Measurements from ENCODE around the gene GLT8D2. TPM values are rescaled to one million over a fixed set of nuclear protein-coding genes. Genes with fewer than 3 reads are reported as not detected.

Gene GLT8D2
- total RNA-seq: 1 to 10 TPM in 2 of 4 donors, under 1 TPM in 2; 0.41 to 4.0 (median 1.1) TPM

GRCh38 chr12:104049903-104050356, at the start of gene GLT8D2:
GLT8D2 (minus strand) TSS chr12:104050187; CDS start chr12:104019648, 30,539 bp downstream.
- intact Hi-C loops (cut with DNase I; ENCODE audit: low total_unique reads): no loop called here
- Histone ChIP-seq H3K27ac (peak within 1 kb of the TSS; percentile 1 to 36 (median 25)), H3K4me1 (peaks cover 8 to 23% of the 10 kb centered on the region in 2 donors)

DNA sequence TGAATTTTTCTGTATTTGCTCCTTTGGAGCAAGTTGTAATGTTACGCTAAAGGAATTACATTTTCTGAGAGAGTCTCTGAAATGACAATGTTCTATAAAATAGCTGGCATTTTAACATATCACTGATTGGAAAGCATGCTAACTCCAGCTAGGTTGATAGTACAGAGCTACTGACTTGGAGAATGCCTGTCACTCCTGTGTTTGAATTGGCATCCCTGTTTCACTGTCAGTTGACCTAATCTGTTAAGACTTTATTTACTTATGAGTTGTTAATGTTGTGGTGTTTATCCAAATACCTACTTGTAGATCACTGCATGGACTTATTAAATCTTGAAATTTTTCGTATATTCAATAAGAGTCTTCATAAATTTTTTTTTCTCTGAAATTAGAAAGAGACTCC, 48.0 kb upstream of the GLT8D2 start:
- no peak overlapping the region for H3K4me3 ChIP-seq
- H3K27me3 ChIP-seq: no peaks in the 10 kb centered on the region
- in situ Hi-C loops (cut with MboI; ENCODE audit: low sequenced_read_pairs in 4 of 4) (no loop called here), intact Hi-C loops (cut with DNase I; ENCODE audit: low total_unique reads) (no loop called here)
- DNase-seq: no peak
- ATAC-seq: no peak
- peaks cover 0 to 93% of the 10 kb centered on the region in 2 donors for H3K36me3 ChIP-seq
- TF ChIP-seq CTCF (IDR thresholded peaks at IDR 0.05 in 4 of 5, conservative IDR thresholded peaks at IDR 0.05 in 1 of 5): no peak
- no peak for TF ChIP-seq POLR2A (IDR thresholded peaks at IDR 0.05)
- no peaks in the 10 kb centered on the region for H3K4me1 ChIP-seq
- H3K27ac ChIP-seq: no peak overlapping the region
- no peaks in the 10 kb centered on the region for H3K9me3 ChIP-seq

More at GRCh38 chr12:104049903-104050356, at the start of gene GLT8D2:
- ATAC-seq: peak; percentile 61 to 66
- in situ Hi-C loops (cut with MboI; ENCODE audit: low sequenced_read_pairs in 4 of 4): no loop called here
- TF ChIP-seq CTCF (IDR thresholded peaks at IDR 0.05 in 4 of 5, conservative IDR thresholded peaks at IDR 0.05 in 1 of 5): no peak
- no peak for TF ChIP-seq POLR2A (IDR thresholded peaks at IDR 0.05)
- Histone ChIP-seq H3K4me3 (peak within 1 kb of the TSS; percentile 39 to 54 (median 49)), H3K36me3 (no peaks in the 10 kb centered on the region), H3K9me3 (no peaks in the 10 kb centered on the region), H3K27me3 (peaks cover 0 to 7% (median 5%) of the 10 kb centered on the region in 3 donors)
- DNase-seq: peak in 1 of 2 donors; percentile 9

DNA sequence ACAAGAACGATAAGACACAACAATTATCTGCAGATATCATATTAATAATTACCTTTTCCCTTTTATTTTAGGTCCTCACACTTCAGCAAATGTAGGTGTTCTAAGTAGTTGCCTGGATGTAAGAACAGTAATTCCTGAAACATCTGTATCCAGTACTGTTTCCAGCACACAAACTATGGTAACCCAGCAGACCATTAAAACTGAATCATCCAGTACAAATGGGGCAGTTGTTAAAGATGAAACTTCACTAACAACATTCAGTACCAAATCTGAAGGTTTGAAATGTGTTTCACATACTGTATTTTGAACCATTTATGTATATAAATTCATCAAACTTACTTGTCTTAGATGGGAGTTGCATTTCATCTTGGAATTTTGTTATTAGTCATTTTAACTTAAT, 45.3 kb upstream of the GLT8D2 start:
- Histone ChIP-seq H3K36me3 (peaks cover 0 to 80% of the 10 kb centered on the region in 2 donors), H3K9me3 (no peaks in the 10 kb centered on the region), H3K27me3 (no peaks in the 10 kb centered on the region), H3K4me3 (no peak overlapping the region), H3K4me1 (no peaks in the 10 kb centered on the region), H3K27ac (no peak overlapping the region)
- TF ChIP-seq CTCF (IDR thresholded peaks at IDR 0.05 in 4 of 5, conservative IDR thresholded peaks at IDR 0.05 in 1 of 5): no peak
- TF ChIP-seq POLR2A (IDR thresholded peaks at IDR 0.05): no peak
- ATAC-seq (no peak), DNase-seq (no peak)
- intact Hi-C loops (cut with DNase I; ENCODE audit: low total_unique reads) (no loop called here), in situ Hi-C loops (cut with MboI; ENCODE audit: low sequenced_read_pairs in 4 of 4) (no loop called here)

DNA sequence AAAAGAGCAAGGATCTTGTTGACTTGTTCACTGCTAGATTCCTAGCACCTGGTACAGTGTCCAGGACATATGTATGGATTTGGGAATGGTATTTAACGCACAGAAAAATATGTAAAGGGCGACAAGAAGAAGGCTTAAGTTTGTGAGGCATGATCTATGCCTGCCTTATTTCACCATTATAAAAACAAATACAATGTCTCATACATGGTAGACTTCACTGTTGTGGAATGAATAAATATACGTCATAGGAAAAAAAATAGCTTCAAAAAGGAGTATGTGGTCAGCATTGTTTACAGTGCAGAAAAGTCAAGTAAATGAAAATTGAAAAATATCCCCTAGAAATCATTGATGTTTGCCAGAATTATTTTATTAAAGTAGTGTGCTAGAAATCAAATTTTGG, 44.3 kb upstream of the GLT8D2 start:
- intact Hi-C loops (cut with DNase I; ENCODE audit: low total_unique reads) (no loop called here), in situ Hi-C loops (cut with MboI; ENCODE audit: low sequenced_read_pairs in 4 of 4) (no loop called here)
- Histone ChIP-seq H3K9me3 (no peaks in the 10 kb centered on the region), H3K27me3 (no peaks in the 10 kb centered on the region), H3K36me3 (peaks cover 0 to 80% of the 10 kb centered on the region in 2 donors), H3K4me3 (no peak overlapping the region), H3K4me1 (no peaks in the 10 kb centered on the region), H3K27ac (no peak overlapping the region)
- DNase-seq: no peak
- ATAC-seq: no peak
- no peak for TF ChIP-seq POLR2A (IDR thresholded peaks at IDR 0.05)
- TF ChIP-seq CTCF (IDR thresholded peaks at IDR 0.05 in 4 of 5, conservative IDR thresholded peaks at IDR 0.05 in 1 of 5): no peak

- Histone ChIP-seq H3K36me3 (peaks cover 0 to 80% of the 10 kb centered on the region in 2 donors), H3K9me3 (no peaks in the 10 kb centered on the region), H3K27ac (no peak overlapping the region), H3K4me3 (no peak overlapping the region), H3K4me1 (no peaks in the 10 kb centered on the region), H3K27me3 (no peaks in the 10 kb centered on the region)
- intact Hi-C loops (cut with DNase I; ENCODE audit: low total_unique reads): no loop called here
- TF ChIP-seq CTCF (IDR thresholded peaks at IDR 0.05 in 4 of 5, conservative IDR thresholded peaks at IDR 0.05 in 1 of 5): no peak
- TF ChIP-seq POLR2A (IDR thresholded peaks at IDR 0.05): no peak
- ATAC-seq: no peak
- no peak for DNase-seq
- in situ Hi-C loops (cut with MboI; ENCODE audit: low sequenced_read_pairs in 4 of 4): no loop called here
These were observed 41.1 kb upstream of the GLT8D2 start for GRCh38 chr12:104091136-104091535.
